GM19193 (cell line): ENCODE results near the gene SORCS1.

ENCODE experiments used
- POLR2A ChIP-seq: IDR thresholded peaks from 4 replicates; pipeline ENCODE4 v1.6.1; 2011; ENCODE audit not compliant: insufficient read depth, insufficient read length; ENCODE audit errors: extremely low read depth

Gene SORCS1

GRCh38 chr10:106672517-106673175, 491.9 kb downstream of the SORCS1 start:
- TF ChIP-seq POLR2A = no peak

DNA sequence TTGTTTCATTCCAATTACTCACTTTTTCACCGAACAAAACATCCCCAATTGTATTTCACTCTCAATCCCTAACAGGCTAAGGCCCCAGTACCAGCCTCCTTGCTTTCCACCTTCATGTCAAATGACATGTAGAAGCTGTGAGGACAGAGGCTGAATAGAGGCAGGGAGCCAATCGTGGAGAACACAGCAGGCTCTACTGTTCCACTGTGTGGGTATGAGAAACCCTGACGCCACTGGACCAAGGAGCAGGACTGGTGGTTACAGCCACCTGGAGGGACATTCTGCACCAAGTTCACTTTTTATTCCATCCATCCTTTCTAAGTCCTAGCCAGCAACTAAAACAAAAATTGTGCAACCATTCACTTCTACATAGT, 502.8 kb downstream of the SORCS1 start:
- no peak for TF ChIP-seq POLR2A

- no peak for TF ChIP-seq POLR2A
These were observed 503.3 kb downstream of the SORCS1 start for GRCh38 chr10:106661133-106661766.

DNA sequence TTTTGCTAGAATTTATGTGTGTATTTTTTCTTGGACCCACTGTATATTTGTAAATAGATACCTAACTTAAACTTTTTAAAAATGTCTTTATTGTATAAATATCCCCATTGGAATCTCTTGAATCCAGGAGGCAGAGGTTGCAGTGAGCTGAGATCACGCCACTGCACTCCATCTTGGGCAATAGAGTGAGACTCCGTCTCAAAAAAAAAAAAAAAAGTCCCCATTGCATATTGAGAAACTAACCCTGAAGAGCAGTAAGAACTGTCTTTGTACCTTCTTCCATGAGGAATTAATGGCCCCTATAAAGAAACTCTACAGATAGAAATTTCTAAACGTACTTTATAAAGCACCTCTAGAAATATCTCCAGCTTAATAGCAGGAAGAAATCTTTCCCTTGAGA, 504.0 kb downstream of the SORCS1 start:
- TF ChIP-seq POLR2A = no peak

DNA sequence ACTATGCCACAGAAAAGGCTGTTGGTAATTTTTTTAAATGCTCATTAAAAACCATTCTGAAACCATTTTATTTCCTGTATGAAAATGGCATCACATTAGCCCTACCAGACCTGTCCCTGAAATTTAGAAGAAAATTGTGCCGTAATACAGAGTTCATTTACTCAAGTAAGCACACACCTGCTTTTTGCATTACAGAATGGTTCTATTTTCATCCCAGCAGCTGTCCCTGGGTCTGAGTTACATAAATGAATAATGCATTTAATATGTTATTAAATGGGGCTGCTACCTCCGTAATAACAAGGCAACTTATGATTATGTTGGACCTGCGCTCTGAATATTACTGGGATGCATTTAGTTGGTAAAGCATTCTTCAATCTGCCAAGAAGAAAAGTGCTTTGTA, 508.9 kb downstream of the SORCS1 start:
- no peak for TF ChIP-seq POLR2A

DNA sequence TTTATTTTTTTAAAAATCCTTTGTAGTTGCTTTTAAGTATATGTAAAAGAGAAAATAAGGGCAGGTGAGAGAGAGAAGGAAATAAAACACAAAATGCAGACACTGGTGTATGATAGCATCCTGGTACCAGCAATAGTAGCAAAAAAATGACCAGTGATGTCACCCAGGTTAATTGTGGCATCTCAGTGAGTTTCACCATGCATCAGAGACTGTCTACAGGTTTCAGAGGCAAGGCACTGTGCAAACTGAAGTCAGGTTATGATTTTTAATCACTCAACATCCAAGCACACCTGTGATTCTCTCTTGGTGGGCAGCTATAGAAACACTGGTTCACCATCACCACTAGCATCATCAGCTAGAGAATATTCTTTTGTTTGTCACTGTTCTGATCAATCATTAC, 509.3 kb downstream of the SORCS1 start:
- TF ChIP-seq POLR2A = no peak

GRCh38 chr10:106652279-106652678, 512.2 kb downstream of the SORCS1 start:
- no peak for TF ChIP-seq POLR2A

GRCh38 chr10:106648534-106649481, 515.7 kb downstream of the SORCS1 start:
- no peak for TF ChIP-seq POLR2A

DNA sequence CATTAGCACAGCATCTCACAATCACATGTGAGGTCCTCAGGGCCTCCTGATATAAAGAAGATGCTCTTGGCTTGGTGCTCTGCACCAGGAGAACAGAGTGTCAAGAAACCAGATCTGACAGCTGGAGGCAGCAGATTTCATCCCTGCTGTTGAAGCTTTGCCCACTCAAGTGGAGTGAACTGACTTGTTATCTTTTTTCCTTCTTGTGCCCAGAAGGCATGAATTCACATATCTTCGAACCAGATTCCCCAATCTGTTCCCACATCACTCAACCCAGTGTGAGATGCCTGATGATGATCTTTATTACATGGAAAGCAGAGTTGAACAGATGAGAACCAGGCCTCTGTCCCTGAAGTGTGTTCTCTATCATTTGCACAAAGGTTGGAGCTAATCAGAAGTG, 521.0 kb downstream of the SORCS1 start:
- TF ChIP-seq POLR2A = no peak

DNA sequence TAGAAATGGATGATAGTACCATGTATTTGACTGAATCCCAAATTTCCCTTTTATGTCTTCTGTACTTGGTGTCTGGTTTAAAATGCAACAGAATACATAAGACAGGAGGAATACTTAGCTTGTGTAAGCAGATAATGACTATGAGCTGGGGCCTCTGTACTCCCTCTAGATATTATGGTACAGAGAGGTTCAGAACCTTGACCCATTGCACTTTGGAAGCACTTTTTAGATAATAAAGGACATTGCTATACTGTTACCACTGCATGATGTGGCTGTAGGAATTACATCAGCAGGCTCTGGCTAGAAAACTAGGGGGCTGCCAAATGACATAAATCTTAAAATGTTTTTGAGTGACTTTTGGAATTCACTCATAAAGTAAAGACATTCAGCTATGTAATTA, 526.6 kb downstream of the SORCS1 start:
- TF ChIP-seq POLR2A = no peak

GRCh38 chr10:106636766-106637491, 527.6 kb downstream of the SORCS1 start:
- no peak for TF ChIP-seq POLR2A

- no peak for TF ChIP-seq POLR2A
These were observed 528.6 kb downstream of the SORCS1 start for GRCh38 chr10:106635947-106636346.

- no peak for TF ChIP-seq POLR2A
These were observed 533.3 kb downstream of the SORCS1 start for GRCh38 chr10:106631016-106631702.

DNA sequence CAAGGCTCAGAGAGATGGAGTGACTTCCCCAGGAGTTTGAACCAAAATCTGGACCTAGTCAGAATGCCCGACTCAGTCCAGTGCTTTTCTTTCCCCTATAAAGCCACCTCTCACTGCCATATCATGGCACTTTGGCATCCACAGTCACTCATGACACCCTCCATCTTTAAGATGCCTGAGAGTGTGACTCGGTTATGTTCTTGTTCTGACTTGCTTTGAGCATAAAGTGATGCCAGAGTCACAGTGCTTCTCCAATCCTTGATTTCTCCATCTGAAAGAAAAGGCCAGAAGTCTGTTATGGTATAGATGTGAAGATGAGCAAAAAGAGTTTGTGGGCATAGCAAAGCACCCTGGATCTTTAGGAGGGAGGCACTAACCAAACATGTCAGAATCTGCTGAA, 538.1 kb downstream of the SORCS1 start:
- TF ChIP-seq POLR2A = no peak
